HepG2 (cell line): ENCODE data around the gene MAN2A2. TPM values are rescaled to one million over a fixed set of nuclear protein-coding genes. Genes with fewer than 3 reads are reported as not detected.
A peak's percentile ranks its signal among the peaks of the same experiment; 100 is the strongest.

Experiments
- ARNT2 ChIP-seq: sonication (generic); formaldehyde crosslinking; IDR thresholded peaks from 2 replicates; pipeline ENCODE4 v1.8.0; 2022; ENCODE audit warnings: mild to moderate bottlenecking, low read depth, missing genetic modification reagents, moderate library complexity
- ETV6 ChIP-seq: sonication (generic); formaldehyde crosslinking; conservative IDR thresholded peaks from 2 replicates; pipeline ENCODE4 v1.4.0; 2020; ENCODE audit warnings: missing genetic modification reagents
- KLF13 ChIP-seq: sonication (generic); formaldehyde crosslinking; IDR thresholded peaks from 2 replicates; pipeline ENCODE4 v1.4.0; 2020; ENCODE audit warnings: mild to moderate bottlenecking, missing genetic modification reagents
- MIER2 ChIP-seq: IDR thresholded peaks from 2 replicates; pipeline ENCODE4 v1.6.1; 2016; ENCODE audit warnings: missing biosample characterization, missing genetic modification reagents
- MTF2 ChIP-seq: sonication (generic); formaldehyde crosslinking; IDR thresholded peaks from 2 replicates; pipeline ENCODE4 v1.5.0; 2020; ENCODE audit warnings: missing genetic modification reagents, borderline replicate concordance
- NR0B2 ChIP-seq: sonication (generic); formaldehyde crosslinking; IDR thresholded peaks from 2 replicates; pipeline ENCODE4 v1.4.0; 2020; ENCODE audit warnings: mild to moderate bottlenecking, missing genetic modification reagents
- NR2F2 ChIP-seq: IDR thresholded peaks from 2 replicates; pipeline ENCODE4 v1.6.1; 2012; ENCODE audit warnings: low read depth, inconsistent platforms, borderline replicate concordance
- PRMT3 ChIP-seq: sonication (generic); formaldehyde crosslinking; IDR thresholded peaks from 2 replicates; pipeline ENCODE4 v1.8.1; 2022; ENCODE audit warnings: low read depth, mild to moderate bottlenecking, moderate library complexity, missing genetic modification reagents, borderline replicate concordance
- RAD21 ChIP-seq: fragments of 450-650 bp; formaldehyde crosslinking; IDR thresholded peaks from 2 replicates; pipeline ENCODE4 v1.5.0; 2020; ENCODE audit warnings: mild to moderate bottlenecking
- SAP130 ChIP-seq: IDR thresholded peaks from 2 replicates; pipeline ENCODE4 v1.6.1; 2016; ENCODE audit warnings: low read depth
- TEAD3 ChIP-seq: optimal IDR thresholded peaks from 2 replicates; pipeline ENCODE3; 2016; ENCODE audit warnings: borderline replicate concordance
- ZBTB40 ChIP-seq, 2 experiments: fragments of 450-650 bp in 1 of 2; sonication (generic) in 1 of 2; formaldehyde crosslinking in 1 of 2; IDR thresholded peaks; 2 replicates each; pipeline versions ENCODE4 v1.6.1 to v1.8.0; 2016 to 2022; ENCODE audit warnings: antibody characterized with exemption in 1 of 2, mild to moderate bottlenecking in 1 of 2, missing genetic modification reagents in 1 of 2
- ZBTB7B ChIP-seq: sonication (generic); formaldehyde crosslinking; IDR thresholded peaks from 2 replicates; pipeline ENCODE4 v1.4.0; 2020; ENCODE audit warnings: missing genetic modification reagents
- ZNF10 ChIP-seq: sonication (generic); formaldehyde crosslinking; IDR thresholded peaks from 2 replicates; pipeline ENCODE4 v1.4.0; 2020; ENCODE audit warnings: mild to moderate bottlenecking, low read depth, missing genetic modification reagents, borderline replicate concordance
- ZNF143 ChIP-seq: sonication (generic); formaldehyde crosslinking; IDR thresholded peaks from 2 replicates; pipeline ENCODE4 v1.4.0; 2020; ENCODE audit warnings: missing genetic modification reagents
- ZNF20 ChIP-seq: sonication (generic); formaldehyde crosslinking; IDR thresholded peaks from 2 replicates; pipeline ENCODE4 v1.4.0; 2020; ENCODE audit warnings: mild to moderate bottlenecking, moderate library complexity, missing genetic modification reagents
- ZNF224 ChIP-seq: sonication (generic); formaldehyde crosslinking; IDR thresholded peaks from 2 replicates; pipeline ENCODE4 v1.5.0; 2020; ENCODE audit warnings: mild to moderate bottlenecking, missing genetic modification reagents
- ZSCAN22 ChIP-seq: sonication (generic); formaldehyde crosslinking; IDR thresholded peaks from 2 replicates; pipeline ENCODE4 v1.4.0; 2020; ENCODE audit warnings: mild to moderate bottlenecking, missing genetic modification reagents
- polyA plus RNA-seq, 8 experiments: library from polyadenylated mRNA; depleted of rRNA in 3 of 8; stranded (reverse) in 7 of 8; unstranded in 1 of 8; fragments of >200 nt; fragmentation: Illumina TruSeq in 4 of 8; extraction: Trizol in 4 of 8; gene quantifications; 2 replicates each; pipeline versions ENCODE4 v1.2.1 to v1.2.3, GENCODE V29; 2011 to 2016; ENCODE audit warnings: low read depth in 4 of 8, missing spikeins in 1 of 8, mixed read lengths in 1 of 8; ENCODE audit not compliant: insufficient read depth in 1 of 8
- total RNA-seq, 5 experiments: library from RNA; depleted of rRNA; stranded (reverse); fragments of >200 nt; fragmentation: Illumina TruSeq; extraction: Trizol; gene quantifications; 2 replicates each; pipeline ENCODE4 v1.2.3, GENCODE V29; 2016; ENCODE audit warnings: low read depth in 1 of 5
- TF ChIP-seq, protein P1 (sequence below): sonication (generic); formaldehyde crosslinking; IDR thresholded peaks from 2 replicates; pipeline ENCODE4 v1.4.0; 2020; ENCODE audit warnings: missing genetic modification reagents; ENCODE audit errors: not compliant biosample characterization

The MAN2A2 gene
- total and polyA plus RNA-seq, 2 of the 13 experiments (the other 11 are each of a cell fraction or from before 2014, with no cell fraction given): 17.5 to 51.5 TPM

DNA sequence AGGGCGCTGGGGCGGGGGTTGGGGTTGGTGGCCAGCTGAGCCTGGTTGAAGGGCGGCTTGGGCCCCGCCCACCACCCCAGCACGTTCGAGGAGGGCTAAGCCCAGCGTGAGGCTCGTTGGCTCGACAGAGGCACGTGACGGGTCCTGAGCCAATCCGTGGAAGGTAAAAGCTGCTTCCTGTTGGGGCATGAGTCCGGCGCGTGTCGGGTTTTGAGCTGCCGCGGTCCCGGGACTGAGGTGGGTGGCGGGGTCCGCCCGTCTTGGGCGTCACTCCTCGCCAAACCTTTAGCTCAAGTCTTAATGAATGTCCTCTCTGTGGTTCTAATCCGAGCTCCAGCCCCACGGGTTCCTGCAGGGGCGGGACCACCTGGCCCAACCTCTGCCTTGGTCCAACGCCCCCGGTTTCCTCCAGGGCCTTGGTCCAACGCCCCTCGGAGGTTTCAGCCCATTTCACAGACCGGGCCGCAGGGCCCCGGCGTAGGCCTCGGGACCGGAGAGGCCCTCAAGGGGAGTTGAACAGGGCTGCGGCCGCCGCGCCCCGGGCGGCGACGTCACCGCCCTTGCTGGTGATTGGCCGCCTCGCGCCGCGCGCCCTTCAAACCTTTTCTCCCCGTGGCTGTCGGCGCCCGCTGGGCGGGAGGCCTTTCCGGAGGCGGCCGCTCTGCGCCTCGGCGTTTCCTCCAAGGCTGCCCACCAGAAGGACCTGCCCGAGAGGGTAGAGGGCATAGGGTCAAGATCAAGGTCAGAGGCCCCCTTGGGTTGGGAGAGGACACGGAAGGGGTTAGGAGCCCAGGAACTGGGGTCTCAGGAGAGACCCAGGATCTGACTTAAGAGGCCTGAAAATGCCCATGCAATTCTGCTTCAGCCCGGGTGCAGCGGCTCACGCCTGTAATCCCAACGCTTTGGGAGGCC lies 51.9 kb downstream of the MAN2A2 start, which contains the start of gene RCCD1 (continued):
- TF ChIP-seq ZNF10 (CRISPR knock-in tag) (no peak), RAD21 (CRISPR knock-in tag) (0 out of 2 replicates have a peak, but pooled peaks have one; percentile 9), KLF13 (CRISPR knock-in tag) (no peak), ZNF20 (CRISPR knock-in tag) (no peak), ZSCAN22 (no peak), ZBTB40 (IDR thresholded peaks at IDR 0.05) (no peak), ZBTB40 (CRISPR knock-in tag; IDR thresholded peaks at IDR 0.05) (peak; percentile 58), MIER2 (CRISPR knock-in tag) (no peak), ZNF143 (no peak), TEAD3 (no peak), ARNT2 (CRISPR knock-in tag) (peak; percentile 75; the same call in 1 of the 2 replicates), NR2F2 (0 out of 2 replicates have a peak, but pooled peaks have one; percentile 20), MTF2 (CRISPR knock-in tag) (no peak), ZNF224 (0 out of 2 replicates have a peak, but pooled peaks have one; percentile 62), PRMT3 (no peak), ETV6 (no peak), SAP130 (CRISPR knock-in tag) (peak; percentile 93), NR0B2 (CRISPR knock-in tag) (peak; percentile 77), ZBTB7B (CRISPR knock-in tag) (0 out of 2 replicates have a peak, but pooled peaks have one; percentile 53)
- TF ChIP-seq, protein P1, sequence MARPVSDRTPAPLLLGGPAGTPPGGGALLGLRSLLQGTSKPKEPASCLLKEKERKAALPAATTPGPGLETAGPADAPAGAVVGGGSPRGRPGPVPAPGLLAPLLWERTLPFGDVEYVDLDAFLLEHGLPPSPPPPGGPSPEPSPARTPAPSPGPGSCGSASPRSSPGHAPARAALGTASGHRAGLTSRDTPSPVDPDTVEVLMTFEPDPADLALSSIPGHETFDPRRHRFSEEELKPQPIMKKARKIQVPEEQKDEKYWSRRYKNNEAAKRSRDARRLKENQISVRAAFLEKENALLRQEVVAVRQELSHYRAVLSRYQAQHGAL (CRISPR knock-in tag): peak; percentile 90
